ENCODE measurements around the gene GCDH. TPM values are rescaled to one million over a fixed set of nuclear protein-coding genes. Genes with fewer than 3 reads are reported as not detected.

Gene GCDH
- total and polyA plus RNA-seq, 2 of the 8 experiments (the other 6 are each of a cell fraction or from before 2014, with no cell fraction given): 67.3 to 89.4 TPM

DNA sequence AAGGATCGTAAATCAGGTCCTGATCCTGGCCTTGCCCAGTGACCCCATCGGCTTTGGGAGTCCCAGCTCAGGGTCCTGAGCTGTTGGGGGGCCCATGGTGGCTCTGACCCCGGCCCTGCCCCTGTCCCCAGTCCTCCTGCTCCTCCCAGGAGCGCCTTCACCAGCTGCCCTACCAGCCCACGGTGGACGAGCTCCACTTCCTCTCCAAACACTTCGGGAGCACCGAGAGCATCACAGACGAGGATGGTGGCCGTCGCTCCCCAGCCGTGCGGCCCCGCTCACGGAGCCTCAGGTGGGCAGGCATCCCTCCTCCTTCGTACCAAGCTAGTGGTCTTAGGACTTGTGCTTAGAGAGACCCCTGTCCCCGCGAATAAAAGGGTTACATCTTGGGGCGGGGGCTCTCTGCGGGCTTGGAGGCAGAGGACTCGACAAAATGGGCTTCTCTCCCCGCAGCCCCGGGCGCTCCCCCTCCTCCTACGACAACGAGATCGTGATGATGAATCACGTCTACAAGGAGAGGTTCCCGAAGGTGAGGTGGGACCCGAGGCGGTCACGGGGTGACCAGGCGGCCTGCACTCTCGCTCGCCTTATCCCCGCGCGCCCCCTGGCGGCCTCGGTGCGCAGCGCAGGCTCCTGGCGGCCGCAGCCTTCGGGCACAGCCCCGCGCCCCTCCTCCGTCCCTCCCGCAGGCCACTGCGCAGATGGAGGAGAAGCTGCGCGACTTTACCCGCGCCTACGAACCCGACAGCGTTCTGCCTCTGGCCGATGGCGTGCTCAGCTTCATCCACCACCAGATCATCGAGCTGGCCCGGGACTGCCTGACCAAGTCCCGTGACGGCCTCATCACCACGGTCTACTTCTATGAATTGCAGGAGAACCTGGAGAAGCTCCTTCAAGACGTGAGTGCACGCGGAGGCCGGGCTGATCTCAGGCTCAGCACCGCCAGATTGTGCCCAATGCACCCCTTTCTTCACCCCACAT is 43.5 kb upstream of the GCDH start:
- H3K36me3 ChIP-seq (ENCODE audit: control insufficient read depth in 2 of 4, insufficient read depth in 4 of 4, low read length in 3 of 4): peaks cover 0 to 7% (median 3%) of the 10 kb centered on the region in 4 experiments; a peak in 4 of 8 replicates
- peak overlapping the region; percentile 67 for H4K91ac ChIP-seq (replicated peaks; ENCODE audit: insufficient read length, low read length)
- peak overlapping the region; percentile 13 for H3K4ac ChIP-seq (replicated peaks; ENCODE audit: insufficient read length, low read depth, low read length)
- no peak overlapping the region for H2BK15ac ChIP-seq (ENCODE audit: low read length)
- H3K27me3 ChIP-seq (replicated peaks in 1 of 4; ENCODE audit: control insufficient read depth in 3 of 4, extremely low read depth in 1 of 4, insufficient read depth in 3 of 4, low read length in 3 of 4): no peaks in the 10 kb centered on the region
- H2BK12ac ChIP-seq (ENCODE audit: low read depth, low read length): peak overlapping the region; percentile 62; the same call in 1 of the 2 replicates
- no peak overlapping the region for H3K9ac ChIP-seq (replicated peaks in 1 of 4; ENCODE audit: extremely low read depth in 1 of 4, low read depth in 3 of 4, low read length in 3 of 4)
- H4K20me1 ChIP-seq (replicated peaks in 1 of 2; ENCODE audit: control insufficient read depth in 1 of 2, insufficient read depth in 2 of 2, low read length in 2 of 2): peaks cover 3 to 8% of the 10 kb centered on the region in 2 experiments
- H2AFZ ChIP-seq (ENCODE audit: low read length): peak overlapping the region; percentile 29; the same call in 1 of the 2 replicates
- peak overlapping the region; percentile 18; the same call in 1 of the 2 replicates for H2BK5ac ChIP-seq (ENCODE audit: low read depth, low read length)
- H3K14ac ChIP-seq (ENCODE audit: insufficient read length): no peak overlapping the region
- H2BK120ac ChIP-seq (replicated peaks; ENCODE audit: low read depth, low read length): no peak overlapping the region
- H2BK20ac ChIP-seq (ENCODE audit: low read length): no peak overlapping the region
- H4K5ac ChIP-seq (ENCODE audit: insufficient read length, low read depth, low read length): no peak overlapping the region
- H3K79me1 ChIP-seq (ENCODE audit: low read depth, low read length): peaks cover 5% of the 10 kb centered on the region; the same call in 1 of the 2 replicates
- no peak overlapping the region for H3K56ac ChIP-seq (replicated peaks; ENCODE audit: insufficient read length, low read depth, low read length)
- peak overlapping the region; percentile 2 to 59 for H3K4me2 ChIP-seq (ENCODE audit: insufficient read depth in 1 of 2, low read depth in 2 of 2, low read length in 2 of 2)
- no peak overlapping the region for H3K23ac ChIP-seq (ENCODE audit: insufficient read length)
- H3K79me2 ChIP-seq (ENCODE audit: control insufficient read depth in 1 of 2, insufficient read depth in 2 of 2, low read length in 2 of 2): peaks cover 0 to 4% of the 10 kb centered on the region in 2 experiments; a peak in 1 of 4 replicates
- WGBS, 2 experiments (ENCODE audit: extremely low coverage in 1 of 2, insufficient coverage in 1 of 2, insufficient read length in 1 of 2, insufficient replicate concordance in 2 of 2, low coverage in 1 of 2, low lambda C conversion rate in 2 of 2, missing lambda C conversion rate in 1 of 2): 30% methylated on average over 69 of the region's 69 CpGs; no CpG with 5 or more reads in 1 of the 2 experiments
- FAIRE-seq: no peak
- no peak overlapping the region for H2AK5ac ChIP-seq (ENCODE audit: low read depth, low read length)
- H3K4me3 ChIP-seq (ENCODE audit: extremely low read depth in 1 of 4, insufficient read depth in 2 of 4, low read depth in 3 of 4, low read length in 4 of 4): peak overlapping the region in 2 of 4 experiments; percentile 26 to 47; a peak in 4 of 8 replicates
- H3K27ac ChIP-seq (ENCODE audit: low read depth, low read length): no peak overlapping the region
- H3K4me1 ChIP-seq (replicated peaks in 1 of 4; ENCODE audit: control insufficient read depth in 3 of 4, insufficient read depth in 4 of 4, low read length in 3 of 4): peaks cover 0 to 10% (median 3%) of the 10 kb centered on the region in 4 experiments; a peak in 5 of 7 replicates
- H4K8ac ChIP-seq (ENCODE audit: extremely low read depth, insufficient read depth, low read length): peak overlapping the region; percentile 91; the same call in 1 of the 2 replicates
- no peaks in the 10 kb centered on the region for H3K9me3 ChIP-seq (ENCODE audit: insufficient read depth in 2 of 2, low read depth in 1 of 2, low read length in 1 of 2)
- POLR2A ChIA-PET (ENCODE audit: partially characterized antibody): interaction anchor here (0.6 to 2.8 kb wide), 18 partner anchors 10 to 124 kb away, joined by 3 to 17 read pairs (median 6); partner anchors contain the start of genes GCDH, JUNB, RNASEH2A and TNPO2
- DNase-seq (ENCODE audit: low read depth in 1 of 2, low spot score in 2 of 2): peak in 1 of 2 experiments; percentile 100
- peak overlapping the region; percentile 51 for H3K18ac ChIP-seq (ENCODE audit: extremely low read depth, low read length)
- H3K23me2 ChIP-seq (ENCODE audit: low read depth, low read length): peaks cover 3% of the 10 kb centered on the region; the same call in 1 of the 2 replicates
- CTCF ChIA-PET (ENCODE audit: partially characterized antibody): interaction anchor here (0.6 to 5.7 kb wide), 49 partner anchors 8 to 851 kb away, joined by 3 to 89 read pairs (median 5); partner anchors contain the start of genes DNASE2, JUNB, KLF1 and PRDX2
- no peak for TF ChIP-seq ZNF274 (IDR thresholded peaks at IDR 0.05; ENCODE audit: borderline replicate concordance, extremely low read depth, low read length)
- TF ChIP-seq GTF2F1 (IDR thresholded peaks at IDR 0.05; ENCODE audit: borderline replicate concordance, low read depth, low read length): no peak
- no peak for TF ChIP-seq NANOG (IDR thresholded peaks at IDR 0.05; ENCODE audit: insufficient read depth, low read depth, low read length, poor library complexity, severe bottlenecking)
- TF ChIP-seq CTBP2 (IDR thresholded peaks at IDR 0.05; ENCODE audit: borderline replicate concordance, insufficient read depth, insufficient read length, low read length): no peak
- peak; percentile 78 for TF ChIP-seq CREB1 (IDR thresholded peaks at IDR 0.05)
- TF ChIP-seq, protein P1, sequence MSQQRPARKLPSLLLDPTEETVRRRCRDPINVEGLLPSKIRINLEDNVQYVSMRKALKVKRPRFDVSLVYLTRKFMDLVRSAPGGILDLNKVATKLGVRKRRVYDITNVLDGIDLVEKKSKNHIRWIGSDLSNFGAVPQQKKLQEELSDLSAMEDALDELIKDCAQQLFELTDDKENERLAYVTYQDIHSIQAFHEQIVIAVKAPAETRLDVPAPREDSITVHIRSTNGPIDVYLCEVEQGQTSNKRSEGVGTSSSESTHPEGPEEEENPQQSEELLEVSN (IDR thresholded peaks at IDR 0.05): peak; percentile 63
- TF ChIP-seq SP4 (IDR thresholded peaks at IDR 0.05; ENCODE audit: low read length): peak; percentile 58; the same call in 1 of the 2 replicates
- TF ChIP-seq EP300 (IDR thresholded peaks at IDR 0.05; ENCODE audit: borderline replicate concordance in 1 of 2, low read depth in 2 of 2, low read length in 2 of 2): no peak
